ENCODE data around the gene PNKP. TPM values are rescaled to one million over a fixed set of nuclear protein-coding genes. Genes with fewer than 3 reads are reported as not detected.
A peak's percentile ranks its signal among the peaks of the same experiment; 100 is the strongest.

PNKP gene
- polyA plus RNA-seq, 1 experiment: 13.0 TPM

GRCh38 chr19:49911381-49912145 is 44.2 kb upstream of the PNKP start:
- Histone ChIP-seq H3K4me3 (ENCODE audit: low read depth, low read length) (no peak overlapping the region), H3K27ac (ENCODE audit: low read depth, low read length) (peak overlapping the region; percentile 52), H3K9me3 (ENCODE audit: control insufficient read depth, insufficient read depth, low read length) (no peaks in the 10 kb centered on the region; the same call in 1 of the 2 replicates), H3K27me3 (ENCODE audit: control insufficient read depth, insufficient read depth, low read length) (no peaks in the 10 kb centered on the region)
- ChIA-PET POLR2A (interaction anchor here (0.9 kb wide), 1 partner anchor 34 kb away, joined by 3 read pairs; the partner anchor contains the start of genes AKT1S1 and TBC1D17), CTCF (no interaction called here)
- no peak for TF ChIP-seq CTCF (IDR thresholded peaks at IDR 0.05; ENCODE audit: low read depth, low read length)
- no peak for DNase-seq (ENCODE audit: low read depth, low spot score)

- no peaks in the 10 kb centered on the region for H3K27me3 ChIP-seq (ENCODE audit: control insufficient read depth, insufficient read depth, low read length)
- POLR2A ChIA-PET: no interaction called here
- no peaks in the 10 kb centered on the region; the same call in 1 of the 2 replicates for H3K9me3 ChIP-seq (ENCODE audit: control insufficient read depth, insufficient read depth, low read length)
- no peak overlapping the region for H3K27ac ChIP-seq (ENCODE audit: low read depth, low read length)
- CTCF ChIA-PET: no interaction called here
- no peak for DNase-seq (ENCODE audit: low read depth, low spot score)
- H3K4me3 ChIP-seq (ENCODE audit: low read depth, low read length): no peak overlapping the region
- no peak for TF ChIP-seq CTCF (IDR thresholded peaks at IDR 0.05; ENCODE audit: low read depth, low read length)
Measured at GRCh38 chr19:49910179-49910578, 42.8 kb upstream of the PNKP start.

GRCh38 chr19:49908480-49909420 is 41.4 kb upstream of the PNKP start:
- DNase-seq (ENCODE audit: low read depth, low spot score): no peak

GRCh38 chr19:49907745-49908446 is 40.5 kb upstream of the PNKP start:
- ChIA-PET POLR2A (interaction anchor here (0.5 kb wide), 1 partner anchor 98 kb away, joined by 3 read pairs; no protein-coding TSS in a partner anchor), CTCF (no interaction called here)
- H3K27ac ChIP-seq (ENCODE audit: low read depth, low read length): no peak overlapping the region
- no peaks in the 10 kb centered on the region for H3K27me3 ChIP-seq (ENCODE audit: control insufficient read depth, insufficient read depth, low read length)
- no peak overlapping the region for H3K4me3 ChIP-seq (ENCODE audit: low read depth, low read length)
- no peak for TF ChIP-seq CTCF (IDR thresholded peaks at IDR 0.05; ENCODE audit: low read depth, low read length)
- no peaks in the 10 kb centered on the region; the same call in 1 of the 2 replicates for H3K9me3 ChIP-seq (ENCODE audit: control insufficient read depth, insufficient read depth, low read length)
- DNase-seq (ENCODE audit: low read depth, low spot score): no peak

More at GRCh38 chr19:49908480-49909420, 41.4 kb upstream of the PNKP start:
- TF ChIP-seq CTCF (IDR thresholded peaks at IDR 0.05; ENCODE audit: low read depth, low read length): no peak
- ChIA-PET CTCF (no interaction called here), POLR2A (interaction anchor here (0.5 kb wide), 1 partner anchor 98 kb away, joined by 3 read pairs; no protein-coding TSS in a partner anchor)
- Histone ChIP-seq H3K27me3 (ENCODE audit: control insufficient read depth, insufficient read depth, low read length) (no peaks in the 10 kb centered on the region), H3K27ac (ENCODE audit: low read depth, low read length) (no peak overlapping the region), H3K4me3 (ENCODE audit: low read depth, low read length) (no peak overlapping the region), H3K9me3 (ENCODE audit: control insufficient read depth, insufficient read depth, low read length) (no peaks in the 10 kb centered on the region; the same call in 1 of the 2 replicates)
